Measurements from ENCODE around the gene FBXL4.

FBXL4 gene

GRCh38 chr6:98839781-98840361, 107.9 kb downstream of the FBXL4 start:
- Histone ChIP-seq H3K9me3 (ENCODE audit: insufficient read depth, low read depth, low read length) (peaks cover 8% of the 10 kb centered on the region), H2BK120ac (ENCODE audit: insufficient read depth, low read length, poor library complexity) (no peak overlapping the region), H3K4me1 (ENCODE audit: control insufficient read depth in 1 of 2, insufficient read depth in 2 of 2, low read length in 2 of 2) (peaks cover 6 to 10% of the 10 kb centered on the region in 2 experiments), H2BK12ac (ENCODE audit: low read length) (no peak overlapping the region), H3K4me2 (ENCODE audit: low read length) (no peak overlapping the region), H3K79me2 (ENCODE audit: control insufficient read depth, insufficient read depth, low read length, poor library complexity) (no peaks in the 10 kb centered on the region), H3K23ac (ENCODE audit: low read length) (no peak overlapping the region), H4K91ac (ENCODE audit: low read depth, low read length) (no peak overlapping the region), H2AFZ (ENCODE audit: insufficient read depth, low read length, poor library complexity) (no peak overlapping the region), H3K27me3 (ENCODE audit: insufficient read depth, low read length) (peaks cover 61% of the 10 kb centered on the region), H3K4ac (ENCODE audit: low read depth, low read length) (no peak overlapping the region), H4K8ac (ENCODE audit: low read depth, low read length) (no peak overlapping the region), H3K18ac (ENCODE audit: low read length) (no peak overlapping the region), H3K9ac (ENCODE audit: low read length) (no peak overlapping the region), H3K14ac (ENCODE audit: low read length) (no peak overlapping the region), H2BK5ac (ENCODE audit: low read depth, low read length, poor library complexity) (no peak overlapping the region), H3K79me1 (ENCODE audit: low read length) (no peaks in the 10 kb centered on the region), H3K36me3 (ENCODE audit: control insufficient read depth in 1 of 2, insufficient read depth in 2 of 2, low read length in 2 of 2) (no peaks in the 10 kb centered on the region), H3K27ac (ENCODE audit: low read depth, low read length) (no peak overlapping the region), H3K4me3 (ENCODE audit: low read depth, low read length) (no peak overlapping the region), H2AK5ac (ENCODE audit: low read length) (no peak overlapping the region), H4K12ac (ENCODE audit: low read depth, low read length) (no peak overlapping the region)
- WGBS (ENCODE audit: extremely low coverage, insufficient coverage, insufficient read length) = no CpG with 5 or more reads among the region's 5 CpGs
- DNase-seq = no peak

- H3K27ac ChIP-seq (ENCODE audit: low read depth, low read length) = no peak overlapping the region
- no peak overlapping the region for H3K4me3 ChIP-seq (ENCODE audit: low read depth, low read length)
- no peak overlapping the region for H3K14ac ChIP-seq (ENCODE audit: low read length)
- H3K4me1 ChIP-seq (ENCODE audit: control insufficient read depth in 1 of 2, insufficient read depth in 2 of 2, low read length in 2 of 2) = peaks cover 10 to 14% of the 10 kb centered on the region in 2 experiments
- H3K9me3 ChIP-seq (ENCODE audit: insufficient read depth, low read depth, low read length) = peaks cover 8% of the 10 kb centered on the region
- H2AFZ ChIP-seq (ENCODE audit: insufficient read depth, low read length, poor library complexity) = no peak overlapping the region
- no peak overlapping the region for H2BK5ac ChIP-seq (ENCODE audit: low read depth, low read length, poor library complexity)
- no CpG with 5 or more reads among the region's 1 CpG for WGBS (ENCODE audit: extremely low coverage, insufficient coverage, insufficient read length)
- no peak overlapping the region for H4K12ac ChIP-seq (ENCODE audit: low read depth, low read length)
- no peaks in the 10 kb centered on the region for H3K79me1 ChIP-seq (ENCODE audit: low read length)
- H4K8ac ChIP-seq (ENCODE audit: low read depth, low read length) = no peak overlapping the region
- H3K27me3 ChIP-seq (ENCODE audit: insufficient read depth, low read length) = peaks cover 60% of the 10 kb centered on the region
- H3K4me2 ChIP-seq (ENCODE audit: low read length) = no peak overlapping the region
- no peak for DNase-seq
- H2BK120ac ChIP-seq (ENCODE audit: insufficient read depth, low read length, poor library complexity) = no peak overlapping the region
- no peaks in the 10 kb centered on the region for H3K79me2 ChIP-seq (ENCODE audit: control insufficient read depth, insufficient read depth, low read length, poor library complexity)
- H3K4ac ChIP-seq (ENCODE audit: low read depth, low read length) = no peak overlapping the region
- H3K36me3 ChIP-seq (ENCODE audit: control insufficient read depth in 1 of 2, insufficient read depth in 2 of 2, low read length in 2 of 2) = no peaks in the 10 kb centered on the region
- H3K9ac ChIP-seq (ENCODE audit: low read length) = no peak overlapping the region
- no peak overlapping the region for H2BK12ac ChIP-seq (ENCODE audit: low read length)
- H3K18ac ChIP-seq (ENCODE audit: low read length) = no peak overlapping the region
- no peak overlapping the region for H2AK5ac ChIP-seq (ENCODE audit: low read length)
- H4K91ac ChIP-seq (ENCODE audit: low read depth, low read length) = no peak overlapping the region
- H3K23ac ChIP-seq (ENCODE audit: low read length) = no peak overlapping the region
Observed at GRCh38 chr6:98838975-98839374, 108.8 kb downstream of the FBXL4 start.

- H3K4me3 ChIP-seq (ENCODE audit: low read depth, low read length) = no peak overlapping the region
- H2BK12ac ChIP-seq (ENCODE audit: low read length) = no peak overlapping the region
- no peak overlapping the region for H3K23ac ChIP-seq (ENCODE audit: low read length)
- H3K4me2 ChIP-seq (ENCODE audit: low read length) = no peak overlapping the region
- H2AFZ ChIP-seq (ENCODE audit: insufficient read depth, low read length, poor library complexity) = no peak overlapping the region
- DNase-seq = no peak
- no peak overlapping the region for H2BK120ac ChIP-seq (ENCODE audit: insufficient read depth, low read length, poor library complexity)
- H3K14ac ChIP-seq (ENCODE audit: low read length) = no peak overlapping the region
- H3K36me3 ChIP-seq (ENCODE audit: control insufficient read depth in 1 of 2, insufficient read depth in 2 of 2, low read length in 2 of 2) = no peaks in the 10 kb centered on the region
- WGBS (ENCODE audit: extremely low coverage, insufficient coverage, insufficient read length) = no CpG with 5 or more reads among the region's 4 CpGs
- no peak overlapping the region for H3K4ac ChIP-seq (ENCODE audit: low read depth, low read length)
- H3K18ac ChIP-seq (ENCODE audit: low read length) = no peak overlapping the region
- H3K9me3 ChIP-seq (ENCODE audit: insufficient read depth, low read depth, low read length) = peaks cover 8% of the 10 kb centered on the region
- H4K8ac ChIP-seq (ENCODE audit: low read depth, low read length) = no peak overlapping the region
- H3K27me3 ChIP-seq (ENCODE audit: insufficient read depth, low read length) = peaks cover 60% of the 10 kb centered on the region
- H4K91ac ChIP-seq (ENCODE audit: low read depth, low read length) = no peak overlapping the region
- H3K27ac ChIP-seq (ENCODE audit: low read depth, low read length) = no peak overlapping the region
- H3K9ac ChIP-seq (ENCODE audit: low read length) = no peak overlapping the region
- no peaks in the 10 kb centered on the region for H3K79me1 ChIP-seq (ENCODE audit: low read length)
- H3K4me1 ChIP-seq (ENCODE audit: control insufficient read depth in 1 of 2, insufficient read depth in 2 of 2, low read length in 2 of 2) = peaks cover 13 to 17% of the 10 kb centered on the region in 2 experiments
- no peak overlapping the region for H2AK5ac ChIP-seq (ENCODE audit: low read length)
- H4K12ac ChIP-seq (ENCODE audit: low read depth, low read length) = no peak overlapping the region
- no peaks in the 10 kb centered on the region for H3K79me2 ChIP-seq (ENCODE audit: control insufficient read depth, insufficient read depth, low read length, poor library complexity)
- no peak overlapping the region for H2BK5ac ChIP-seq (ENCODE audit: low read depth, low read length, poor library complexity)
Observed at GRCh38 chr6:98838032-98838431, 109.7 kb downstream of the FBXL4 start.

- Histone ChIP-seq H4K91ac (ENCODE audit: low read depth, low read length) (no peak overlapping the region), H2AFZ (ENCODE audit: insufficient read depth, low read length, poor library complexity) (no peak overlapping the region), H2BK5ac (ENCODE audit: low read depth, low read length, poor library complexity) (no peak overlapping the region), H3K4ac (ENCODE audit: low read depth, low read length) (no peak overlapping the region), H3K18ac (ENCODE audit: low read length) (no peak overlapping the region), H3K79me2 (ENCODE audit: control insufficient read depth, insufficient read depth, low read length, poor library complexity) (no peaks in the 10 kb centered on the region), H4K8ac (ENCODE audit: low read depth, low read length) (no peak overlapping the region), H3K79me1 (ENCODE audit: low read length) (no peaks in the 10 kb centered on the region), H3K9me3 (ENCODE audit: insufficient read depth, low read depth, low read length) (peaks cover 5% of the 10 kb centered on the region), H3K4me1 (ENCODE audit: control insufficient read depth in 1 of 2, insufficient read depth in 2 of 2, low read length in 2 of 2) (peaks cover 14 to 24% of the 10 kb centered on the region in 2 experiments), H3K27me3 (ENCODE audit: insufficient read depth, low read length) (peaks cover 60% of the 10 kb centered on the region), H4K12ac (ENCODE audit: low read depth, low read length) (no peak overlapping the region), H3K4me2 (ENCODE audit: low read length) (no peak overlapping the region), H3K9ac (ENCODE audit: low read length) (no peak overlapping the region), H3K36me3 (ENCODE audit: control insufficient read depth in 1 of 2, insufficient read depth in 2 of 2, low read length in 2 of 2) (no peaks in the 10 kb centered on the region), H2BK120ac (ENCODE audit: insufficient read depth, low read length, poor library complexity) (no peak overlapping the region), H3K27ac (ENCODE audit: low read depth, low read length) (no peak overlapping the region), H2AK5ac (ENCODE audit: low read length) (no peak overlapping the region), H3K4me3 (ENCODE audit: low read depth, low read length) (no peak overlapping the region), H2BK12ac (ENCODE audit: low read length) (no peak overlapping the region), H3K23ac (ENCODE audit: low read length) (no peak overlapping the region), H3K14ac (ENCODE audit: low read length) (no peak overlapping the region)
- no peak for DNase-seq
- no CpG with 5 or more reads among the region's 9 CpGs for WGBS (ENCODE audit: extremely low coverage, insufficient coverage, insufficient read length)
Observed at GRCh38 chr6:98836962-98837944, 110.5 kb downstream of the FBXL4 start.

All from trophoblast cell (in vitro differentiated cells and primary cell).